GM04503 (cell line): ENCODE measurements around the gene FGFBP1.
"Not testable (repeated sequence)": the region's sequence is repeated elsewhere in the genome, so short reads cannot be mapped to it uniquely, and the experiment has no call there.

Experiments used
- DNase-seq: peaks from one replicate; pipeline ENCODE4 v3.0.0-alpha.2; 2012; ENCODE audit warnings: low read depth

The FGFBP1 gene

DNA sequence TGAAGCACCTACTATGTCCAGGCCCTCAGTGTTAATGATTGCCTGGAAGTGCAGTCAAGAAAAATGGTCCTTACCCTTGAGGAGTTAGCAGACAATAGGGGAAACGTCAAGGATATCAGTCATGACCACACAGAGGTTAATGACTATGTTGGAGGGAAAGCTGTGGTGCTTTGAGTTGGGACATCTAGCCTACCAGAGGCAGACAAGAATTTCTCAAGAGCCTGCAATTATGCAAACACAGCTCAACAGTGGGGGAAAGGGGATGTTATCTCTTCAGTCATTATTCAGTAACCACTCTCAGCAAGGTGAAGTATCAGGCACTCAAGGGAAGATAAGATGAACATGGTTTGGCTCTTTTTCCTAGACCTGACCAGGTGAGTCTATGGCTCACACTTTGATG is 7.0 kb upstream of the FGFBP1 start:
- no peak for DNase-seq

DNA sequence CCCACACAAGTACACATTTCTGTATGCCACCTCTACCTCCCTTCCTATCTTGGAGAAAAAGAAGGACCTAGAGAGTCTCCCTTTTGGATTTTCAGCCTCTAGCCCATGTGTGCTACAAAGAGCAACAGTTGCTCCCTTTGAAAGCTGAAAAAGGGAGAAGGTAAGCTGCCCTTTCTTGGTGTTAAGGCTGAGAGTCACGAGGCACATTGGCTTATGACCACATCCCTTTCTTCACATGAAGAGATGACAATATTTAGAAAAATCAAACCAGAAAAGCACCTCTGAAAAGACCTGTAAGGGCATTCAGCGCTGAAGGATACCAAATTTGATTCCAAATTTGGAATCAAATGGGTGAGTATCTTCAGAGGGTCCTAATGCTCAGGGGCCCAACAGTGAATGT is 6.4 kb upstream of the FGFBP1 start:
- no peak for DNase-seq

DNA sequence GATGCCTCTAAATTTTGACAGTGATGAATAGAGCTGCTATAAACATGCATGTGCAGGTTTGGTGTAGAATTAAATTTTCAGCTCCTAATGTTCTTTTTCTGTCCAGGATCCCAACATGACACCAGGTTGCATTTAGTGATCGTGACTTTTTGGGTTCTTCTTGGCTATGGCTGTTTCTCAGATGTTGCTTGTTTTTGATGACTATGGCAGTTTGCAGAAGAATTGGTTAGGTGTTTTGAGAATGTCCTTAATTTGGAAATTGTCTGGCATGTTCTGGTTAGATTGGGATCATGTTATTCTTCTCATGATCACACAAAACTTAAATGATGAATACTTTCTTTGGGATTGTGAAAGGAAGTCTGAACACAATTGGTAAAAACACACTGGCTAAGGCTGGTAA is 3.7 kb upstream of the FGFBP1 start:
- no peak for DNase-seq

DNA sequence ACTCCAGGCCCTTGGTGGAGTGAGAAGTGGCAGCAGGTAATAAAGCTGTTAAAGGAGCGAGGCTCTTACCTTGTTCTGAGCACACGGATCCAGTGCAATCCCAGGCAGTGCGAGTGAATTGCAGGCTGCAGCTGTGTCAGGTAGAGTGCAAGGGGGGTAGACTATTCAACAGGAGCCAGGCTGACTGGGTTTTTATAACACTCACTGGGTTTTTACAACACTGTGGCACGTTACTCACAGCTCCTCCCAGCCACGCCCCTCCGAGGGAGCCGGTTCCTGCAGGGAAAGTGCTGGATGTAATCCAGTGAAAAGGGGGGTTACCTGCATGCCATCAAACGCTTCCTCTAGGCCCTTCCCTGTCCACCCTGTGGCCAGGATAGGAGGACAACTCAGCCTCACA is 358 bp downstream of the FGFBP1 start:
- no peak for DNase-seq

DNA sequence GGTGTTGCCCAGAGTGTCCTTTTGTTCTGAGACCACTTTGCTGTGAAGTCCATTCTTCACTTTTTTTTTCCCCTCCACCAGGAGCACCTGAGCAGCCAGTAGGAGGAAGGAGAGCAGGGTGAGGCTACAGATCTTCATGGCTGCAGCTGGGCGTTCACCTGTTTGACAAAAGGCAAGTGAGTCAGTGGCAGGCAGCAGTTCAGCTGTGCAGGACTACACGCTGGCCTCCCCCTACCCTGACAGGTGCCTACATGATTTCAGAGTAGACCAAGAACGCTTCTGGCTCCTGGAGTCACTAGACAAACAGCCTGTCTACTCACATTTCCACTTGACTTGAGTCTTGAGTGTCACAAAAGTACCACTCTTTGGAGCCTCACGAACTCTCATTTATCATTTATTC is 2.0 kb downstream of the FGFBP1 start:
- DNase-seq: no peak

DNA sequence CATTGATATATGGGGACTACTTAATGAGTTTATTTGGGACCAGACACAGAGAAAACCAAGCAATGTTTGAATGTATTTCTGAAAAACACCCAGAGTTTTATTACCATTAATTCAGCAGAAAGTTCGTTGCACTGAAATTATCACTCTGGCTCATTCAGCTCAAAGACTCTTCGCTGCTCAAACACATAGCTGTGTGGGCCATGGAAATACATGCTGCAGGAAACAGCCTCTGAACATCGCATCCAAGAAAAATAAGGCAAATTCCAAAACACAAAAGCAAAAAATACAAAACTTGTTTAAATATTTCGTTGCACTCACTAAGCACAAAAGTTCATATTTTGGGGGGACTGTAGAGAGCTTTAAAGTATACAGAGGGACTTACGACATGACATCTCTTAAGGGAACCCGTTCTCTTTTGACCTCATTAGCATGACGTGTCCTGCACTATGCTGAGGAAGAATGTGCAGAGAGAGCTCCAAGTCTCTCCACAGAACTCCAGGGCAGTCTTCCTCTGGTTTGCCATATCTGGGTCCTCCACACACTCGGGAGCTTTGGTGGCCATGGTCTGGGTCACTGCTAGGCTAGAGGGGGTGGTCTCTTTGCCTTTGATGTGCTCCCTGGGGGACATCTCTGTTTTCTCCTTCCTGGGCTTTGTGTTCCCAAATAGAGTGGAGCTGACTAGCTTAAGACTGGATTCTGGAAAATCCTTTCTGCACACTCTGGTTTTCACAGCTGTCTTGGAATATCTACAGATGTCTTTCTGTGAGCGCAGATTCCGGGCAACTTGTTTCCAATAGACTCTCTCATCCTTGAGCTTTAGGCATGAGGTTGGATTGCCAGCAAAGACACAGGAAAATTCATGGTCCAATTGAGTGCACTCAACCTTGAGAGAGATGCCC is 2.8 kb downstream of the FGFBP1 start:
- DNase-seq: no peak

DNA sequence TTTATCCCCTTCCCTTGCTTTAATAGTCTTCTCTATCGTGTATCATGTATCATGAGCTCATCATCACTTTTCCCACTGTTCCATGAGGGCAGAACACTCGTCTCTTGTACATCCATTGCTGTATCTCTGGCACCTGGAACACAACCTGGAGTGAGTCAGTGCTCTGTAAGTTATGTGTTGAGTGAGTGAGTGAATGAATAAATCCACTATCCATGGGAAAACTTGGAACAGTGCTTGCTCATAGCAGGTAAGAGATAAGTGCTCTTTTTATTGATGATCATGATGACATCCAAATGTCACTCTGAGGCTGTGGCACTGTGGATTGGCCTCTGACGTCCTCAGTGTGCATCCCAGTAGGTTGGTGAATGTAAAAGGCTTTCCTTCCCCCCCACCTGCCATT is 4.3 kb downstream of the FGFBP1 start:
- DNase-seq: no peak

DNA sequence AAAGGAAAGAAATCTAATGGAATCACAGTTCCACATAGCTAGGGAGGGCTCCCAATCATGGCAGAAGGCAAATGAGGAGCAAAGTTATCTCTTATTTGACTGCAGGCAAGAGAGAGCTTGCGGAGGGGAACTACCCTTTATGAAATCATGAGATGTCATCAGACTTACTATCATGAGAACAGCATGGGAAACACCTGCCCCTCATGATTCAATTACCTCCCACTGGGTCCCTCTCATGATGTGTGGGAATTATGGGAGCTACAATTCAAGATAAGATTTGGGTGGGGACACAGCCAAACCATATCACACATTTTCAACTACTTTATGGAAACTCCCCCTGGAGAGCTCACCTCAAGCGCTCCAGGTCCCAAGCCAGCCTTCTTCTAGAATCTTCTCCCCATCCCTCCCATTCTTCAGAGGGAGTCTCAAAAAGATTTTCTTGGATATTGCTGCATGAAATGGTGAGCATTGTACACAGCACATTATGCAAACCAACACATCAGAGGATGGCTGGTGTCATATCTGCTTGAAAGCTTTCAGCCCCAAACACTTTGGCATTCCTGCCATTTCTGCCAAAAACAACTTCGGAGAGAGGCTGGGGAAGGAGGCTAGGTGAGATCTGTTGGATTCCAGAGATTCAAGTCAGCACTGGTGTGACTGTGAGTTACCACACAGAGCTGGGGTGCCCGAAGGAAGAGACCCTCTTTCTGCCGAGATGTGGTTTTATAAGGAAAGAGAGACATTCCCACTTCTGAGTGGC is 6.9 kb downstream of the FGFBP1 start:
- no peak for DNase-seq

DNA sequence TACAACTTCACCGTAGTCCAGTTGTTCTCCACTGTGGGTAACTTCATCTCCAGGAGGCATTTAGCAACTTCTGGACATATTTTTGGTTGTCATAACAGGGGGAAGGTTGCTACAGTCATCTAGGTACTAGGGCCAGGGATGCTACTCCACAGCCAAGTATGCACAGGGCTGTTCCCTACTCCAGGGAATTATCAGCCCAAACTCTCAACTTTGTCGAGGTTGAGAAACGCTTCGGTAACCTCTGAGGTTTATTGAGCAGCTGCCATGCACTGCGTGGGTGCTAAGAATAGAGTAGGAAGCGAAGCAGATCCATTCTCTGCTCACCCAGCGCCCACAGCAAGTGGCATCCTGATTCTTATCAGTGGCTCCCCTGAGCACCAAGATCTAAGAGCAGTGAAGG is 8.2 kb downstream of the FGFBP1 start:
- no peak for DNase-seq

DNA sequence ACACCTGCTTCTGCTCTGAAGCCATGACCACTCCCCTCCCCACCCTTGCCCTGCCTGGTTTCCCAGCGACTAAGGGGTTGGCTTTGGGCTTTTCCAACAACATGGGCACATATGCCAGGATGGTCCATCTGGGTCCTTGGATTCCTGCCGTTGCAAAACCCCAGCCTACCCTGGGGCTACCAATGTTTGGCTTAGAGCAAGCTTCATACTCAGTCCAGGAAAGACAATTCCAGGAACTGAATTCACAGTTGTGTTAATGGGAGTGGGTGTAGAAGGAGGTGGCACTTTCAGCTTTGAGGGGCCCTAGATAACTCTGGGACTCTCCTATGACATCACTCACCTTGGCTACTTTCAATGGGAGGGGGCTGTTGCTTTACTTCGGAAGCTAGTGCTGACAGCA is 9.0 kb downstream of the FGFBP1 start:
- no peak for DNase-seq

DNA sequence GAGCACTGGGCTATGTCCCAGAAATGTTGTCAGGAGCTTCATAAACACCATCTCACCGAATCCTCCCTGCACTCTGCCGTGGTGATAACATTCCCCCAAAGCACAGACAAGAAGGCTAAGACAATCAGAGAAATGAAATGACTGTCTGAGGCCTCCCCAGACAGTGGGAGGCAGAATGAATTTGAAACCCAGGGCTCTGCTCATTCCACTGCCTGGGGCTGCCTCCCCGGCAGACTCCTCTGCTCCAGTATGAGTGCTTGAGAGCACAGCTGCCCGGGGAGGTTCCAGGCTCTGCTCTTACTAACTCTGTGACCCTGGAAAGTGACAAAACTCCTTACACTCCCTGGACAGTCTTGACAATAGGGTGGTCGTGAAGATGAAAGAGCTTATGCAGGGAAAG is 9.7 kb downstream of the FGFBP1 start:
- DNase-seq: no peak

DNA sequence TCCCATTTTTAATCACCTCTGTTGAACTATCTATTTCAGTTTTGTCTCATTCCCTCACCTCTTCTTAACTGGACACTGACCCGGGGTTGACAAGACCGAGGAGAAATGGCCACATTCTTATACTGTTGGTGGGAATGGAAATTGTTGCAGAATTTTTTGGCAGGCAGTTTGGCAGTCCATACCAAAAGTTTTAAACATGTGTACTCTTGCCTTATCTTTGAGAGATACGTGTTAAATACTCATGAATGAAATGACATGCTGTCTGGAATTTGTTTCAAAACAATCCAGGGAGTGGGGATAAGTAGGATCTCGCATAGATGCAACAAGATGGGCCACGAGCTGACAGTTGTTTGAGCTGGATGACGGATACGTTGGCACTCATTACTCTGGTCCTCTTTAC is 12.1 kb downstream of the FGFBP1 start:
- DNase-seq: no peak

DNA sequence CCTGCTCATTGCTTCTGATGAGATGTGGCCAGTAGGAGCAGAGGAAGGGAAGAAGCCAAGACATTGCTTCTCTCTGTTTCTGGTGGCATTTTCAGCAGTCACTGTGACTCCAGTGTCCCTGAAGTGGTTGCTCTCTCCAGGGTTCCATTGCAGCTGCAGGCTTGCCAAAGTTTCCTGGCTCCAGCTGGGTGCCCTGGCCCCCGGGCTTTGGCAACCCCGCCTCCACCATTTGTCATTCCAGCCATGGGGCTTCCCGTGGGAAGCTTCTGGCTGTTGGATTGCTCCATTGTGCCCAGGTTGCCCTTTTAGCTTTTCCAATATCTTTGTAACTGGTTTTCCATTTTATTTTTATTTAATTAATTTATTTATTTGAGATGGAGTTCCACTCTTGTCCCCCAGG is 12.7 kb downstream of the FGFBP1 start:
- DNase-seq: no peak

DNA sequence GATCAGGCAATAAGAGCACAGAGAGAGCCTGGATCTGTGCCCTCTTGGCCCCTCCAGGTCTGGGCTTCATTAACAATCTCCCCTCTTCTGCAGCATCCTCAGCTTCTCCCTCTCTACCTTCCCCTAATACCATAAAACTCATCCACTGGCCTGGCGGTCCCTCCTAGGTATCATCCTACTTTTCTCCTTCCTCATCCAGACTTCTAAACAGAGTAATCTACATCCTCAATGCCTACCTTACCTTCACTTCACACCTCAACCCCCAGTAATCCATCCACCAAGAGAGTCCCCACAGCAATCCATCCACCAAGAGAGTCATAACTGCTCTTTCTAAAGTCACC is 17.0 kb downstream of the FGFBP1 start:
- DNase-seq: no peak

DNA sequence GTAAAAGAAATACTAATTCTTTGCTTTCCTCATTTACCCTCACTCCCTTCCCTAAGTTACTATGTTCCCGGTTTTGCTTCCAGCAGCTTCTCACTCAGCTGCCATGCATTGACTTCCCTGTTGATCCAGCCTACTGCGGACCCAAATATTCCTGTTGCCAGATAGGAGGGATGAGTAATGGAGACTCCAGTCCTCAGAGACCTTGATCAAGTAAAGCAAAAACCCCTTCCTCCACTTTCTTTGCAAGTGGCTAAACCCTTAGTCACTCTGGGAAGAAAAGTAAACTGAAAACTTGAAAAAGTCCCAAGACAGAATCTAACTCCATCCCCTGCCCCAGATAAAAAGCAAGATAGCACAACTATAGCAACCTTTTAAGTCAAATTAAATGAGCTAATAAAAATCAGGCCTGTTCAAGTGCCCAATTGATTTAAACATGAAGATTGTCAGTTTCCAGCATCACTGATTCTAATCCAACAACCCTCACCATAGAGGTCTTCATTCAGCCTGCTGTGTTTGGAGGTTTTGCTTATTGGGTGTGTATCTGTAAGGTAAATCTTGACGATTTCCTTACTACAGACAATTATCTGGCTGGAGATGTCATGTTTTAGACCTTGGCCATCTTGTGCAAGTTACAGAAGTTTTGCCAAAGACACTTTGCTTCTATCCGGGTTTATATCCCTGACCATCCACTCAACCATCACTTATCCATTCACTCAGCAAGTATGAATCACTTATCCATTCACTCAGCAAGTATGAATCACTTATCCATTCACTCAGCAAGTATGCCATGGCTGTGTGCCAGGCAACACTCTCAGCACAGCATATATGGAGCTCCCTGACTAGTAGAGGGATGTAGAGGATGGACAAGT is 17.6 kb downstream of the FGFBP1 start:
- DNase-seq: peak; percentile 90

DNA sequence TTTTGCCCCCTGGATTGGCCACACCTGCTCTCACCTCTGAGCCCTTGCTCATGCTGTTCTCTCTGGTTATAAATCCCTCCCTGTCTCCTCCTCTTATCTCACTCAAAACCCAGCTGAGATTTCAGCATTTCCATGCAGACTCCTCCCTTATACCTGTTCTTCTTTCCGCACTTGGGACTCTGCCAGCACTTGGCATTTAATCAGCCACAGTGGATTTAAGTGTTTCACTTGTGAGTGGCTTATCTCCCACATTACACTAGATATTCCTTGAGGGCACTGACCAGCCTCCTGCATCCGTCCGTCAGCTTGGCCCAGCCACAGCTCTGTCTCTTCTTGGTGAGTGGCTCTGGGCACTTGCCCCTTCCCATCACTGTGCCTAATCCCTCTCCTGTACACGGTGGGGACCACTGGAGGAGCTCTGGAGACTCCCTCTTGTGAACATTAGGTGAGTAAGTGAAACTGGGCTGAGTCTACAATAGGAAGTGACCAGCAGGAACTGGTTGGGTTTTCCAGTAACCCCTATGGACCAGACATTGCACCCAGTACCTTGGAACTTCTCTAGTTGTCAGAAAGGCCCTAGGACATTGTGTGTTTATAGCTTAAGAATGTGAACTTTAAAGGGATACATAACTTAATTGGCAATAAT is 19.9 kb downstream of the FGFBP1 start:
- DNase-seq: no peak

DNA sequence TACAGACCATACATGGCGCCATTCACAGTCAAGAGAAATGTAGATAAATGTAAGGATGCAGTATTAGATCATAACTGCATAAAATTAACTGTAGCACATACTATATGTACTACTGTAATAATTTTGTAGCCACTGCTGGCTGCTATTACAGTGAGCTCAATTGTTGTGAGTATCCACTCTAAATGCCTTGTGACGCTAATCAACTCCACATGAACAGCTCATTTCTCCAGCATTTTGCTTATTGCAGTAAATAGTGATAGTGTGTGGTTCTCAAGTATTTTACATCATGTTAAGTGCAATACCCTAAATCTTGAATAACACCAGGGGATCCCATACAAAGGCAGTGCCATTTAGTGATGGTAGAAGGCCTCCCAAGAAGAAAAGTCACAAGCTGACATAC is 21.2 kb downstream of the FGFBP1 start:
- no peak for DNase-seq

DNA sequence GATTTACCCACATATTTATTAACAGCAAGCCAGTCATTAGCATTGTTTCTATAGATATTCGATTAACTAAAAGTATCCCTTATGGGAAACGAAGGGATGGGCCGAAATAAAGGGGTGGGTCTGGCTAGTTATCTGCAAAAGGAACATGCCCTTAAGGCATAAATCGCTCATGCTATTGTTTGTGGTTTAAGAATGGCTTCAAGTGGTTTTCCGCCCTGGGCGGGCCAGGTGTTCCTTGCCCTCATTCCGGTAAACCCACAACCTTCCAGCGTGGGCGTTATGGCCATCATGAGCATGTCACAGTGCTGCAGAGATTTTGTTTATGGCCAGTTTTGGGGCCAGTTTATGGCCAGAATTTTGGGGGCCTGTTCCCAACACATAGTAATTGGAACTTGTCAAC is 22.2 kb downstream of the FGFBP1 start:
- not testable (repeated sequence) for DNase-seq

DNA sequence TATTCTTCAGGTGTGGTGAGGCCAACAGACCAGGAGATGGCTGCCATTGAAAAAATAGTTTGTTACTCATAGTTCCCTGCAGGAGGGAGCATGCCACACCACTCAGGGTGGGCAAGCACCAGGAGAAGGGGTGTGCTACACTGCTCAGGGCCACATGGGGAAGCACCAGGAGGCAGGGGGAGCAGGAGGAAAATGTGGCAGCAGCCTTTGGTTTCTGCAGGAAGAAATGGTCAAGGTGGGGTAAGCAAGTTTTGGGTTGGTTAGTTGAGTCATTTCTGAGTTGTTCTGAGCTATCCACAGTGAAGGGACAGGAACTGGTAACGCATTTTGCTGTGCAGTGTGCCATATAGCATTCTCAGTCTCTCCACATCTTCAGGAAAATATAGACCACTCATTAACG is 23.8 kb downstream of the FGFBP1 start:
- DNase-seq: no peak

DNA sequence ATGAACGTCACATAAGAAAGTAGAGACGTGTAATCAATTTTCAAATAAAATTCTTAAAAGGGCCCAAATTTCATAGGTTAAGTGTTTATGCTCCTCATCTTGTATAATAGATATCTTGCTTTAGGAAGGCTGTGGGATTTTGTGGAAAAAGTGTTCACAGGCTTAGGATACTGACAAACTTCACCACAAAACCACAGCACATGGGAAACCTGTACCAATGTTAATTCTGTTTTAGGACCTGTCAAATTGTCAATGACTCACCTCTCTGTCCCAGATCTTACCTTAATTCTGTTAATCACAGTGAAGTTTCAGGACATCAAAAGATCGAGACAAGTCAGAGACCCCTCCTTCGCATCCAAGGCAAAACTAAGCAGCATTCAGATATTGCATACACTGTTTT is 24.2 kb downstream of the FGFBP1 start:
- DNase-seq: no peak

DNA sequence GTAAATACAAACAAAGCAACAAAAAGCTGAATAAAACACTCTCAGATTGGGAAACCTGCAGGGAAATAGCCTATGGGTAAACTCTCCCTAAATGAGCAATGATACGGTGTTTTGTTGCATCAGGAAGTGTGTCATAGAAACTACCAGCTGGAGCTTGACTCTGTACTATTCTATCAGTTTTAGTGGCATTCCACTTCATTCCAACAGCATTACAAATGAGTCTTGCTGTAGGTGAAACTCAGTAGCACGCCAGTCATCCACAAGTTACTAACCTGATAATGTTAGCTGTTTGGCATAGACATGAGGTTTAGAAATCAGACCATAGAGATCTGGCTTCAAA is 24.9 kb downstream of the FGFBP1 start:
- DNase-seq: peak; percentile 67

DNA sequence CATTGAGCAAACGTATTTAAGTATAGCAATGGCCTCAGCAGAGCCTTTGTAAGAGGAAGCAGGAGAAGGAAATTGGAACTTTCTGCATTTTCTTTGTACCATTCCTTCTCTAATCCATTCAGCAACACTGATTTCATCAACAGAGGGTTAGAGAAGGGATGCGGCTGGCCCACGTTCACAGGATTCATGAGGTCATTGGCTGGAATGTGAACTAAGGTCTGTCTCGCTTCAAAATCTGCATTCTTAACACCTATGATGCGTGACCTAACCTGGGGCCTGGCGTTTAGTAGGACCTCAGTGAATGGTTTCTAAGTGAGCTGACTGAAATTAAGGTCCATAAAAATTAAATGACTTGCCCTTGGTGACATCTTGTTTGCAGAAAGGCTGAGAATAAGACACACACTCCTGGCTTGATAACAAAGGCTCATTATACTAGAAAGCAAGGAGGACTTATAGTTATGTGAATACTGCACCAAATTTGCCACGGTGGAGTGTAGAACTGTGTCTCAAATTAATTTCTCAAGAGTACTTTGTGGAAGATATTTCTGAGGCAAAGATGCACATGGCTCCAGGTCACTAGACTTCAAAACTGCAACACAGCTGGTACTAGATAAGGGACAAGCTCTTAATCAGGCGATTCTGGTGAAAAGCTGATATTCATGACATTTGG is 25.4 kb downstream of the FGFBP1 start:
- DNase-seq: no peak
